Putamen (tissue), 1 donor: Measurements from ENCODE around the gene CGGBP1.
"Not testable (repeated sequence)": the region's sequence is repeated elsewhere in the genome, so short reads cannot be mapped to it uniquely, and the experiment has no call there.

Experiments
- DNase-seq: peaks from one replicate; pipeline ENCODE4 v3.0.0-alpha.2; 2016; ENCODE audit warnings: low spot score

The CGGBP1 gene

GRCh38 chr3:88034491-88035275, 24.1 kb downstream of the CGGBP1 start:
- no peak for DNase-seq

GRCh38 chr3:88033808-88034207, 25.0 kb downstream of the CGGBP1 start:
- no peak for DNase-seq

GRCh38 chr3:88033079-88033478, 25.7 kb downstream of the CGGBP1 start:
- DNase-seq: no peak

GRCh38 chr3:88032245-88032644, 26.6 kb downstream of the CGGBP1 start:
- no peak for DNase-seq

GRCh38 chr3:88031642-88032077, 27.1 kb downstream of the CGGBP1 start:
- DNase-seq: peak; percentile 10

GRCh38 chr3:88030210-88030609, 28.6 kb downstream of the CGGBP1 start:
- DNase-seq: no peak

- no peak for DNase-seq
Measured at GRCh38 chr3:88028876-88029275, 29.9 kb downstream of the CGGBP1 start.

GRCh38 chr3:88025001-88025552, 33.7 kb downstream of the CGGBP1 start:
- DNase-seq: no peak

GRCh38 chr3:88019024-88019423, 39.8 kb downstream of the CGGBP1 start:
- no peak for DNase-seq

GRCh38 chr3:88015656-88016055, 43.1 kb downstream of the CGGBP1 start:
- DNase-seq: not testable (repeated sequence)

- DNase-seq: no peak
Measured at GRCh38 chr3:88013592-88013991, 45.2 kb downstream of the CGGBP1 start.

- no peak for DNase-seq
Measured at GRCh38 chr3:88010810-88011209, 48.0 kb downstream of the CGGBP1 start.

- DNase-seq: no peak
Measured at GRCh38 chr3:88009066-88009465, 49.7 kb downstream of the CGGBP1 start.

- no peak for DNase-seq
Measured at GRCh38 chr3:88005066-88005465, 53.7 kb downstream of the CGGBP1 start.

- peak; percentile 20 for DNase-seq
Measured at GRCh38 chr3:88003115-88003755, 55.6 kb downstream of the CGGBP1 start.

- no peak for DNase-seq
Measured at GRCh38 chr3:88002448-88002847, 56.4 kb downstream of the CGGBP1 start.
